MM.1S (cell line): ENCODE data around the gene RPS4Y1.

Experiments
- DNase-seq: peaks from one replicate; pipeline ENCODE4 v3.0.0-alpha.2; 2015
- H2AFZ ChIP-seq: fragments of 300-600 bp; sonication (generic); 2 replicates; pipeline ENCODE4 v1.6.0; 2016; ENCODE audit warnings: antibody characterized with exemption, low read length
- H3F3A ChIP-seq: fragments of 300-600 bp; sonication (generic); 2 replicates; pipeline ENCODE4 v1.6.1; 2016; ENCODE audit warnings: mild to moderate bottlenecking, antibody characterized with exemption, low read length, moderate library complexity, mixed read lengths; ENCODE audit not compliant: insufficient read depth
- H3K27ac ChIP-seq: fragments of 300-600 bp; sonication (generic); 2 replicates; pipeline ENCODE4 v1.5.1; 2016; ENCODE audit warnings: mild to moderate bottlenecking, low read length
- H3K27me3 ChIP-seq: fragments of 300-600 bp; sonication (generic); replicated peaks from 2 replicates; pipeline ENCODE4 v1.6.0; 2016; ENCODE audit warnings: low read length; ENCODE audit not compliant: insufficient read depth
- H3K36me3 ChIP-seq: fragments of 300-600 bp; sonication (generic); replicated peaks from 2 replicates; pipeline ENCODE4 v1.6.1; 2016; ENCODE audit warnings: mild to moderate bottlenecking, low read length, mixed read lengths; ENCODE audit not compliant: insufficient read depth
- H3K4me1 ChIP-seq: fragments of 300-600 bp; sonication (generic); 2 replicates; pipeline ENCODE4 v1.6.1; 2016; ENCODE audit warnings: low read length, mixed read lengths
- H3K4me2 ChIP-seq: fragments of 300-600 bp; sonication (generic); 2 replicates; pipeline ENCODE4 v1.6.0; 2016; ENCODE audit warnings: low read depth, low read length
- H3K4me3 ChIP-seq: fragments of 300-600 bp; sonication (generic); 2 replicates; pipeline ENCODE4 v1.5.1; 2016; ENCODE audit warnings: low read length, mixed read lengths
- H3K79me2 ChIP-seq: fragments of 300-600 bp; sonication (generic); 2 replicates; pipeline ENCODE4 v1.6.1; 2016; ENCODE audit warnings: mixed run types, low read length, mixed read lengths
- H3K9ac ChIP-seq: fragments of 300-600 bp; sonication (generic); 2 replicates; pipeline ENCODE4 v1.6.1; 2016; ENCODE audit warnings: low read length, mixed read lengths
- H3K9me2 ChIP-seq: fragments of 300-600 bp; sonication (generic); replicated peaks from 2 replicates; pipeline ENCODE4 v1.6.1; 2016; ENCODE audit warnings: mild to moderate bottlenecking, low read length, mixed read lengths; ENCODE audit not compliant: insufficient read depth
- H3K9me3 ChIP-seq: fragments of 300-600 bp; sonication (generic); replicated peaks from 2 replicates; pipeline ENCODE4 v1.6.1; 2016; ENCODE audit warnings: mild to moderate bottlenecking, low read length, mixed read lengths; ENCODE audit not compliant: insufficient read depth
- H4K20me1 ChIP-seq: fragments of 300-600 bp; sonication (generic); 2 replicates; pipeline ENCODE4 v1.6.1; 2016; ENCODE audit warnings: mild to moderate bottlenecking, low read length, moderate library complexity, mixed read lengths; ENCODE audit not compliant: insufficient read depth
- CTCF ChIP-seq: fragments of 300-600 bp; sonication (generic); IDR thresholded peaks from 2 replicates; pipeline ENCODE4 v1.5.1; 2016; ENCODE audit warnings: antibody characterized with exemption, low read length, mixed read lengths
- EZH2 ChIP-seq: fragments of 300-600 bp; sonication (generic); optimal IDR thresholded peaks from 2 replicates; pipeline ENCODE3; 2017; ENCODE audit warnings: low read depth, mild to moderate bottlenecking, antibody characterized with exemption, low read length, mixed read lengths
- EZH2phosphoT487 ChIP-seq: fragments of 300-600 bp; sonication (generic); IDR thresholded peaks from 2 replicates; pipeline ENCODE4 v1.6.1; 2018; ENCODE audit warnings: antibody characterized with exemption, low read length

The RPS4Y1 gene

GRCh38 chrY:2883561-2883960, 42.2 kb downstream of the RPS4Y1 start:
- no peak for TF ChIP-seq CTCF
- no peak for TF ChIP-seq EZH2phosphoT487
- no peak for TF ChIP-seq EZH2
- no peak for DNase-seq

GRCh38 chrY:2885880-2886279, 44.5 kb downstream of the RPS4Y1 start:
- H3K27ac ChIP-seq, result no peak overlapping the region
- H3K4me1 ChIP-seq, result no peaks in the 10 kb centered on the region
- H3K9me3 ChIP-seq, result no peaks in the 10 kb centered on the region
- no peak for DNase-seq
- H3K4me2 ChIP-seq, result no peak overlapping the region
- H3K4me3 ChIP-seq, result no peak overlapping the region
- no peaks in the 10 kb centered on the region for H3K9me2 ChIP-seq
- H3F3A ChIP-seq, result no peaks in the 10 kb centered on the region
- H3K36me3 ChIP-seq, result no peaks in the 10 kb centered on the region
- no peaks in the 10 kb centered on the region for H3K79me2 ChIP-seq
- H3K27me3 ChIP-seq, result no peaks in the 10 kb centered on the region
- H2AFZ ChIP-seq, result no peak overlapping the region
- no peak overlapping the region for H3K9ac ChIP-seq
- H4K20me1 ChIP-seq, result no peaks in the 10 kb centered on the region
- TF ChIP-seq CTCF (no peak), EZH2 (no peak), EZH2phosphoT487 (no peak)

More at GRCh38 chrY:2883561-2883960, 42.2 kb downstream of the RPS4Y1 start:
- Histone ChIP-seq H3K4me3 (no peak overlapping the region), H3K4me1 (no peaks in the 10 kb centered on the region), H3K4me2 (no peak overlapping the region), H3K79me2 (no peaks in the 10 kb centered on the region), H3K27me3 (no peaks in the 10 kb centered on the region), H4K20me1 (no peaks in the 10 kb centered on the region), H3K27ac (no peak overlapping the region), H3K36me3 (no peaks in the 10 kb centered on the region), H3K9me3 (no peaks in the 10 kb centered on the region), H3F3A (no peaks in the 10 kb centered on the region), H3K9ac (no peak overlapping the region), H2AFZ (no peak overlapping the region), H3K9me2 (no peaks in the 10 kb centered on the region)

GRCh38 chrY:2887386-2887785, 46.0 kb downstream of the RPS4Y1 start:
- H3K9me2 ChIP-seq, result no peaks in the 10 kb centered on the region
- H3F3A ChIP-seq, result no peaks in the 10 kb centered on the region
- no peak overlapping the region for H2AFZ ChIP-seq
- H3K9me3 ChIP-seq, result no peaks in the 10 kb centered on the region
- H3K4me3 ChIP-seq, result no peak overlapping the region
- no peaks in the 10 kb centered on the region for H3K27me3 ChIP-seq
- no peak overlapping the region for H3K9ac ChIP-seq
- H3K4me1 ChIP-seq, result no peaks in the 10 kb centered on the region
- no peak overlapping the region for H3K27ac ChIP-seq
- no peak for TF ChIP-seq EZH2
- no peak for TF ChIP-seq EZH2phosphoT487
- no peak for TF ChIP-seq CTCF
- no peak overlapping the region for H3K4me2 ChIP-seq
- no peak for DNase-seq
- no peaks in the 10 kb centered on the region for H3K36me3 ChIP-seq
- no peaks in the 10 kb centered on the region for H4K20me1 ChIP-seq
- no peaks in the 10 kb centered on the region for H3K79me2 ChIP-seq
